KMS-11 (cell line): ENCODE measurements around the gene ZMYND19.
A peak's percentile ranks its signal among the peaks of the same experiment; 100 is the strongest.

Source experiments
- H2AFZ ChIP-seq: fragments of 200-600 bp; sonication (generic); 2 replicates; pipeline ENCODE4 v1.6.1; 2016; ENCODE audit warnings: antibody characterized with exemption, mixed run types, low read depth
- H3K27ac ChIP-seq: fragments of 200-600 bp; sonication (generic); 2 replicates; pipeline ENCODE4 v1.6.1; 2016; ENCODE audit warnings: mild to moderate bottlenecking, mixed run types
- H3K27me3 ChIP-seq: fragments of 200-600 bp; sonication (generic); 2 replicates; pipeline ENCODE4 v1.6.1; 2017; ENCODE audit warnings: mild to moderate bottlenecking, low read depth, mixed run types, moderate library complexity; ENCODE audit not compliant: insufficient read depth
- H3K36me3 ChIP-seq: fragments of 200-600 bp; sonication (generic); 2 replicates; pipeline ENCODE4 v1.6.1; 2017; ENCODE audit warnings: mild to moderate bottlenecking, mixed run types; ENCODE audit not compliant: insufficient read depth
- H3K4me1 ChIP-seq: fragments of 200-600 bp; sonication (generic); 2 replicates; pipeline ENCODE4 v1.6.1; 2016; ENCODE audit warnings: mild to moderate bottlenecking, low read depth, mixed run types; ENCODE audit not compliant: poor library complexity, severe bottlenecking
- H3K4me2 ChIP-seq: fragments of 200-600 bp; sonication (generic); 2 replicates; pipeline ENCODE4 v1.7.0; 2016; ENCODE audit warnings: mild to moderate bottlenecking, mixed run types
- H3K4me3 ChIP-seq: fragments of 200-600 bp; sonication (generic); IDR thresholded peaks from 2 replicates; pipeline ENCODE4 v1.6.1; 2017; ENCODE audit warnings: low read depth, low read length, mixed read lengths; ENCODE audit not compliant: insufficient read depth
- H3K79me2 ChIP-seq: fragments of 200-600 bp; sonication (generic); 2 replicates; pipeline ENCODE4 v1.6.1; 2016; ENCODE audit warnings: low read depth, mixed run types; ENCODE audit not compliant: insufficient read depth
- H3K9ac ChIP-seq: fragments of 200-600 bp; sonication (generic); 2 replicates; pipeline ENCODE4 v1.6.1; 2016; ENCODE audit warnings: mild to moderate bottlenecking, mixed run types
- H4K20me1 ChIP-seq: fragments of 200-600 bp; sonication (generic); 2 replicates; pipeline ENCODE4 v1.6.1; 2016; ENCODE audit warnings: mild to moderate bottlenecking, mixed run types; ENCODE audit not compliant: insufficient read depth
- CTCF ChIP-seq: fragments of 200-600 bp; sonication (generic); conservative IDR thresholded peaks from 2 replicates; pipeline ENCODE4 v1.6.1; 2017; ENCODE audit warnings: low read depth, mild to moderate bottlenecking, antibody characterized with exemption, low read length, moderate library complexity, mixed read lengths

ZMYND19 gene

GRCh38 chr9:137590469-137591383, at the start of gene ZMYND19:
ZMYND19 (minus strand) TSS chr9:137590512; CDS start chr9:137590263, 249 bp downstream.
- no peaks in the 10 kb centered on the region for H3K27me3 ChIP-seq
- H3K27ac ChIP-seq = no peak within 1 kb of the TSS; the same call in 1 of the 2 replicates
- peak within 1 kb of the TSS; percentile 69 for H3K4me2 ChIP-seq
- H3K4me3 ChIP-seq = peak within 1 kb of the TSS; percentile 30
- H4K20me1 ChIP-seq = 0 out of 2 replicates have a peak, but pooled peaks cover 4% of the 10 kb centered on the region
- peaks cover 15% of the 10 kb centered on the region for H3K4me1 ChIP-seq
- no peak for TF ChIP-seq CTCF
- H3K79me2 ChIP-seq = peaks cover 19% of the 10 kb centered on the region; the same call in 1 of the 2 replicates
- H2AFZ ChIP-seq = peak within 1 kb of the TSS; percentile 89
- H3K9ac ChIP-seq = peak within 1 kb of the TSS; percentile 55; the same call in 1 of the 2 replicates
- no peaks in the 10 kb centered on the region; the same call in 1 of the 2 replicates for H3K36me3 ChIP-seq

- Histone ChIP-seq H3K4me3 (no peak overlapping the region), H3K4me1 (peaks cover 16% of the 10 kb centered on the region), H3K9ac (peak overlapping the region; percentile 13; the same call in 1 of the 2 replicates), H3K4me2 (peak overlapping the region; percentile 72), H2AFZ (no peak overlapping the region), H3K27ac (peak overlapping the region; percentile 30), H3K79me2 (peaks cover 75% of the 10 kb centered on the region), H4K20me1 (no peaks in the 10 kb centered on the region), H3K36me3 (no peaks in the 10 kb centered on the region), H3K27me3 (no peaks in the 10 kb centered on the region)
- TF ChIP-seq CTCF = no peak
These were observed 49.2 kb upstream of the ZMYND19 start for GRCh38 chr9:137639303-137640051.

GRCh38 chr9:137638680-137639079, 48.4 kb upstream of the ZMYND19 start:
- no peak overlapping the region for H3K9ac ChIP-seq

More at GRCh38 chr9:137638680-137639079, 48.4 kb upstream of the ZMYND19 start:
- TF ChIP-seq CTCF = no peak
- no peak overlapping the region for H2AFZ ChIP-seq
- peak overlapping the region; percentile 30; the same call in 1 of the 2 replicates for H3K27ac ChIP-seq
- no peaks in the 10 kb centered on the region for H4K20me1 ChIP-seq
- no peak overlapping the region for H3K4me3 ChIP-seq
- peaks cover 74% of the 10 kb centered on the region for H3K79me2 ChIP-seq
- peak overlapping the region; percentile 72 for H3K4me2 ChIP-seq
- no peaks in the 10 kb centered on the region for H3K36me3 ChIP-seq
- H3K4me1 ChIP-seq = peaks cover 16% of the 10 kb centered on the region
- H3K27me3 ChIP-seq = no peaks in the 10 kb centered on the region
